ENCODE results near the gene NGFR.

The NGFR gene

DNA sequence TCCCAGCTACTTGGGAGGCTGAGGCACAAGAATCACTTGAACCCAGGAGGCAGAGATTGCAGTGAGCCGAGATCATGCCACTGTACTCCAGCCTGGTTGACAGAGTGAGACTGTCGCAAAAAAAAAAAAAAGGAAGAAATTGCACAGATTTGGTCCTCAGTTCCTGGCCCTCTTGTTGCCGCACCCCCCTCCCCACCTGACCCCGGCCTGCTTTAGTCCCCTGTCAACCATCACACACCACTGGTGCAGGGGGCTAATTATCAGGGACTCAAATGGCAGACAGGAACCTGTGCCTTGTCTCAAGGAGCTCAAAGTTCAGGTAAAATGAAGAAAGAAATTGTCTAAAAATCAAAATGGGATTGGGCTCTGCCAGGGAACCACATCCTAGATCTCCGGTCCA is 28.1 kb downstream of the NGFR start:
- Histone ChIP-seq H3K4me1 (ENCODE audit: control insufficient read depth, low read length) (no peaks in the 10 kb centered on the region), H3K27me3 (ENCODE audit: control insufficient read depth, low read length) (peaks cover 3% of the 10 kb centered on the region; the same call in 1 of the 2 replicates), H4K20me1 (ENCODE audit: control insufficient read depth, insufficient read depth, low read depth, low read length) (no peaks in the 10 kb centered on the region), H3K4me3 (ENCODE audit: low read length) (no peak overlapping the region), H3F3A (ENCODE audit: control insufficient read depth, insufficient read depth) (no peaks in the 10 kb centered on the region), H3K9me2 (replicated peaks; ENCODE audit: control insufficient read depth, low read length) (no peaks in the 10 kb centered on the region), H3K79me2 (ENCODE audit: control insufficient read depth, low read length) (no peaks in the 10 kb centered on the region), H3K4me2 (ENCODE audit: low read length) (no peak overlapping the region), H3K36me3 (ENCODE audit: control insufficient read depth, low read length) (no peaks in the 10 kb centered on the region), H3K27ac (ENCODE audit: low read depth, low read length) (no peak overlapping the region), H3K9me3 (ENCODE audit: control insufficient read depth, insufficient read depth, low read length) (no peaks in the 10 kb centered on the region)
- TF ChIP-seq, protein P1, sequence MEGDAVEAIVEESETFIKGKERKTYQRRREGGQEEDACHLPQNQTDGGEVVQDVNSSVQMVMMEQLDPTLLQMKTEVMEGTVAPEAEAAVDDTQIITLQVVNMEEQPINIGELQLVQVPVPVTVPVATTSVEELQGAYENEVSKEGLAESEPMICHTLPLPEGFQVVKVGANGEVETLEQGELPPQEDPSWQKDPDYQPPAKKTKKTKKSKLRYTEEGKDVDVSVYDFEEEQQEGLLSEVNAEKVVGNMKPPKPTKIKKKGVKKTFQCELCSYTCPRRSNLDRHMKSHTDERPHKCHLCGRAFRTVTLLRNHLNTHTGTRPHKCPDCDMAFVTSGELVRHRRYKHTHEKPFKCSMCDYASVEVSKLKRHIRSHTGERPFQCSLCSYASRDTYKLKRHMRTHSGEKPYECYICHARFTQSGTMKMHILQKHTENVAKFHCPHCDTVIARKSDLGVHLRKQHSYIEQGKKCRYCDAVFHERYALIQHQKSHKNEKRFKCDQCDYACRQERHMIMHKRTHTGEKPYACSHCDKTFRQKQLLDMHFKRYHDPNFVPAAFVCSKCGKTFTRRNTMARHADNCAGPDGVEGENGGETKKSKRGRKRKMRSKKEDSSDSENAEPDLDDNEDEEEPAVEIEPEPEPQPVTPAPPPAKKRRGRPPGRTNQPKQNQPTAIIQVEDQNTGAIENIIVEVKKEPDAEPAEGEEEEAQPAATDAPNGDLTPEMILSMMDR (IDR thresholded peaks at IDR 0.05; ENCODE audit: low read depth, low read length, poor library complexity, severe bottlenecking) = no peak
- TF ChIP-seq EZH2phosphoT487 (IDR thresholded peaks at IDR 0.05; ENCODE audit: borderline replicate concordance, low read length) = no peak

DNA sequence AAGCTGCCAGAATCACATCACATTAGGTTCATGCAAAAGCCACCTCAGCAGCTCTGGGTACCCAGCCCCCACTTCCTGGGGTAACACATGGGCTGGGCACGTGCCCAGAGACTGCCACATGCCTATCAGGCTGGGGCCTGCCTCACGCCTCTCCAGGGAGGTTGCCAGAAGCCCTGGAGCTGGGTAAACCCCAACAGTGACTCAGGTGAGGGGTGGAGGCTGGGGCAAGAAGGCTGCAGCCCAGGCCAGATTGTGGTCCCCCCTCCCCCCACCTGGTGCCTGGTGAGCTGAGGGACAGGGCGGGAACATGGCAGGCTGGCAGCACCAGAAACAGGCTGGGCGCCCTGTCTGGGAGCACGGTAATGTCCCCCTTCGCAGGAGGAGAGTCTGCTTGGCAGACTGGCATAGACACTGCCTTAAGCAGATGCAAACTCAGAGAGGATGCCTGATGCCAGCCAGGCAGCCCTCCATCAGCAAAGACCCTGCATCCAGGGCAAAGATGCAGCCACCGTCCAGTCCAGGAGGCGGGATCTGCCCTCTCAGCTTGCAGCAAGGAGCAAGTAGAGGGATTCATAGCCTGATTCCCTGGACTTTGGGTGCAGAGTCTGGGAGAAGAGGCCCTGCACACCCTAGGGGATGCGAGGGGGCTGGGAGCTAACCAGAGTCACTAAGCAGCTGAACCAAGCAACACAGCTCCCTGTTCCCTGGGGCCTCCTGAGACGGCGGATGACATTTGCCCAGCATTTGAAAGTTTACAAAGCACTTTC is 28.8 kb downstream of the NGFR start:
- H3F3A ChIP-seq (ENCODE audit: control insufficient read depth, insufficient read depth) = no peaks in the 10 kb centered on the region
- no peaks in the 10 kb centered on the region for H3K9me3 ChIP-seq (ENCODE audit: control insufficient read depth, insufficient read depth, low read length)
- no peaks in the 10 kb centered on the region for H3K79me2 ChIP-seq (ENCODE audit: control insufficient read depth, low read length)
- no peak overlapping the region for H3K4me3 ChIP-seq (ENCODE audit: low read length)
- TF ChIP-seq EZH2phosphoT487 (IDR thresholded peaks at IDR 0.05; ENCODE audit: borderline replicate concordance, low read length) = no peak
- TF ChIP-seq, protein P1 (IDR thresholded peaks at IDR 0.05; ENCODE audit: low read depth, low read length, poor library complexity, severe bottlenecking) = no peak
- peaks cover 3% of the 10 kb centered on the region; the same call in 1 of the 2 replicates for H3K27me3 ChIP-seq (ENCODE audit: control insufficient read depth, low read length)
- no peaks in the 10 kb centered on the region for H3K36me3 ChIP-seq (ENCODE audit: control insufficient read depth, low read length)
- H4K20me1 ChIP-seq (ENCODE audit: control insufficient read depth, insufficient read depth, low read depth, low read length) = no peaks in the 10 kb centered on the region
- no peaks in the 10 kb centered on the region for H3K4me1 ChIP-seq (ENCODE audit: control insufficient read depth, low read length)
- no peaks in the 10 kb centered on the region for H3K9me2 ChIP-seq (replicated peaks; ENCODE audit: control insufficient read depth, low read length)
- no peak overlapping the region for H3K4me2 ChIP-seq (ENCODE audit: low read length)
- H3K27ac ChIP-seq (ENCODE audit: low read depth, low read length) = no peak overlapping the region

- Histone ChIP-seq H3K79me2 (ENCODE audit: control insufficient read depth, low read length) (no peaks in the 10 kb centered on the region), H4K20me1 (ENCODE audit: control insufficient read depth, insufficient read depth, low read depth, low read length) (no peaks in the 10 kb centered on the region), H3F3A (ENCODE audit: control insufficient read depth, insufficient read depth) (no peaks in the 10 kb centered on the region), H3K27me3 (ENCODE audit: control insufficient read depth, low read length) (peaks cover 3% of the 10 kb centered on the region; the same call in 1 of the 2 replicates), H3K9me3 (ENCODE audit: control insufficient read depth, insufficient read depth, low read length) (no peaks in the 10 kb centered on the region), H3K4me2 (ENCODE audit: low read length) (no peak overlapping the region), H3K4me3 (ENCODE audit: low read length) (no peak overlapping the region), H3K27ac (ENCODE audit: low read depth, low read length) (no peak overlapping the region), H3K9me2 (replicated peaks; ENCODE audit: control insufficient read depth, low read length) (no peaks in the 10 kb centered on the region), H3K4me1 (ENCODE audit: control insufficient read depth, low read length) (no peaks in the 10 kb centered on the region), H3K36me3 (ENCODE audit: control insufficient read depth, low read length) (no peaks in the 10 kb centered on the region)
- no peak for TF ChIP-seq EZH2phosphoT487 (IDR thresholded peaks at IDR 0.05; ENCODE audit: borderline replicate concordance, low read length)
- TF ChIP-seq, protein P1 (IDR thresholded peaks at IDR 0.05; ENCODE audit: low read depth, low read length, poor library complexity, severe bottlenecking) = no peak
These were observed 29.6 kb downstream of the NGFR start for GRCh38 chr17:49524473-49525359.
